Endothelial cell (in vitro differentiated cells): ENCODE data around the gene MEIS1. TPM values are rescaled to one million over a fixed set of nuclear protein-coding genes. Genes with fewer than 3 reads are reported as not detected.

ENCODE experiments used
- DNase-seq: peaks from one replicate; pipeline ENCODE4 v3.0.0; 2021; ENCODE audit warnings: low spot score
- H3K27ac Mint-ChIP-seq: one replicate; pipeline ENCODE4 v1.8.0; 2021; ENCODE audit warnings: mixed read lengths, inconsistent platforms; ENCODE audit not compliant: unreplicated experiment
- H3K27me3 Mint-ChIP-seq: one replicate; pipeline ENCODE4 v1.8.0; 2021; ENCODE audit warnings: mild to moderate bottlenecking, moderate library complexity, mixed read lengths, inconsistent platforms; ENCODE audit not compliant: unreplicated experiment
- H3K36me3 Mint-ChIP-seq: one replicate; pipeline ENCODE4 v1.8.0; 2021; ENCODE audit warnings: mild to moderate bottlenecking, low read depth, mixed read lengths, inconsistent platforms; ENCODE audit not compliant: unreplicated experiment
- H3K4me1 Mint-ChIP-seq: one replicate; pipeline ENCODE4 v1.8.0; 2021; ENCODE audit warnings: mild to moderate bottlenecking, mixed read lengths, inconsistent platforms; ENCODE audit not compliant: unreplicated experiment
- H3K4me3 Mint-ChIP-seq: one replicate; pipeline ENCODE4 v1.8.0; 2021; ENCODE audit warnings: mild to moderate bottlenecking, mixed read lengths, inconsistent platforms; ENCODE audit not compliant: unreplicated experiment
- H3K9me3 Mint-ChIP-seq: one replicate; pipeline ENCODE4 v1.8.0; 2021; ENCODE audit warnings: mixed read lengths, inconsistent platforms; ENCODE audit not compliant: unreplicated experiment
- total RNA-seq: library from RNA; stranded (reverse); fragmentation: NEBNext Ultra II Directional; extraction: Animal tissue kit (Norgen Biotek cat#: 25700); gene quantifications from one replicate; pipeline ENCODE4 v1.2.1, GENCODE V29; 2021; ENCODE audit not compliant: unreplicated experiment
- TF ChIP-seq, protein P1 (sequence below): fragments of 200-600 bp; sonication (generic); IDR thresholded peaks from one replicate; pipeline ENCODE4 v1.5.0; 2021; ENCODE audit warnings: antibody characterized with exemption; ENCODE audit not compliant: unreplicated experiment

The MEIS1 gene
- total RNA-seq, 1 donor from 2014 or later, result 13.3 TPM

DNA sequence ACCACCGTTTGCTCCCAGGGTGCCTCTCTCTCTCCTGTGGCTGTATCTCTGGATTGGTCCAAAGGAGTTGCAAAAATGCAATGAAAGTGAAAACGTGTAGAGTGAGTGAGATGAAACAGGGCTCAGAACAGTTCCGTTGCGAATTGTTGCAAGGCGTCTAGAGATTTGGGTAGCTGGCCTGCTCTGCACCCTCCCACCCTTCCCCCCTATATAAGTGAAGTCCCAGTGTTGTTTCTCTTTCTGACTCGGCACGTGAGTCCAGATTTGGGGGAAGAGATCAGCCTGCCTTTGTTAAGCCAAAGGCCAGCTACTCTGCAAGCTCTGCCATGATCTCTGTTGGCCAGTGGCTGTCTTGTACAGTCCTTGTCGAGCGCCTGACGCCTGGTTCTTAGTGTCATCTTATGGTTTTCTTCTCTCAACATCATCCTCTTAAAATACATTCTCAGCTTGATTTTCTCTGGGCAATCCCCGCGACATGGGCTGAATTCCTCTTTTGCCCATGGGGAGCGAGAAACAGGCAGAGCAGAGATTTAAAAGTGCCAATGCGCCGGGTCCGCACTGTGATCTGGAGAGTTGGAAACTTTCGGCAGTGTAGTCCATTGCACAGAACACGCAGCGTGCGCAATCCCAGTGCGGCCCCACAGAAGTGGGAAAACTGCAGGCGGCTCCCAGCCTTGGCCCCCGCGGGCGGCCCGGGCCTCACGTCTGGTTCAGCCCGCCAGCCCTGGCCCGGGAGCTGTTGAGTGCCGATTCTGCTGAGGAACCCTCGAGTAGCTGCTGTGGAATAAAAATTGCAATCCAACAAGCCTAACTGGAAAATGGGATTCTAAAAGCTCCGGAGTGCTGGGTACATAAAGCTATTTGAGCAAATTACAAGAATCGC is 9.3 kb downstream of the MEIS1 start:
- H3K4me1 Mint-ChIP-seq, result peaks cover 33% of the 10 kb centered on the region
- H3K27ac Mint-ChIP-seq, result peak overlapping the region; percentile 48
- peaks cover 30% of the 10 kb centered on the region for H3K27me3 Mint-ChIP-seq
- DNase-seq, result no peak
- H3K9me3 Mint-ChIP-seq, result no peaks in the 10 kb centered on the region
- TF ChIP-seq, protein P1, sequence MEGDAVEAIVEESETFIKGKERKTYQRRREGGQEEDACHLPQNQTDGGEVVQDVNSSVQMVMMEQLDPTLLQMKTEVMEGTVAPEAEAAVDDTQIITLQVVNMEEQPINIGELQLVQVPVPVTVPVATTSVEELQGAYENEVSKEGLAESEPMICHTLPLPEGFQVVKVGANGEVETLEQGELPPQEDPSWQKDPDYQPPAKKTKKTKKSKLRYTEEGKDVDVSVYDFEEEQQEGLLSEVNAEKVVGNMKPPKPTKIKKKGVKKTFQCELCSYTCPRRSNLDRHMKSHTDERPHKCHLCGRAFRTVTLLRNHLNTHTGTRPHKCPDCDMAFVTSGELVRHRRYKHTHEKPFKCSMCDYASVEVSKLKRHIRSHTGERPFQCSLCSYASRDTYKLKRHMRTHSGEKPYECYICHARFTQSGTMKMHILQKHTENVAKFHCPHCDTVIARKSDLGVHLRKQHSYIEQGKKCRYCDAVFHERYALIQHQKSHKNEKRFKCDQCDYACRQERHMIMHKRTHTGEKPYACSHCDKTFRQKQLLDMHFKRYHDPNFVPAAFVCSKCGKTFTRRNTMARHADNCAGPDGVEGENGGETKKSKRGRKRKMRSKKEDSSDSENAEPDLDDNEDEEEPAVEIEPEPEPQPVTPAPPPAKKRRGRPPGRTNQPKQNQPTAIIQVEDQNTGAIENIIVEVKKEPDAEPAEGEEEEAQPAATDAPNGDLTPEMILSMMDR, result no peak
- H3K4me3 Mint-ChIP-seq, result peak overlapping the region; percentile 70
- peaks cover 3% of the 10 kb centered on the region for H3K36me3 Mint-ChIP-seq

DNA sequence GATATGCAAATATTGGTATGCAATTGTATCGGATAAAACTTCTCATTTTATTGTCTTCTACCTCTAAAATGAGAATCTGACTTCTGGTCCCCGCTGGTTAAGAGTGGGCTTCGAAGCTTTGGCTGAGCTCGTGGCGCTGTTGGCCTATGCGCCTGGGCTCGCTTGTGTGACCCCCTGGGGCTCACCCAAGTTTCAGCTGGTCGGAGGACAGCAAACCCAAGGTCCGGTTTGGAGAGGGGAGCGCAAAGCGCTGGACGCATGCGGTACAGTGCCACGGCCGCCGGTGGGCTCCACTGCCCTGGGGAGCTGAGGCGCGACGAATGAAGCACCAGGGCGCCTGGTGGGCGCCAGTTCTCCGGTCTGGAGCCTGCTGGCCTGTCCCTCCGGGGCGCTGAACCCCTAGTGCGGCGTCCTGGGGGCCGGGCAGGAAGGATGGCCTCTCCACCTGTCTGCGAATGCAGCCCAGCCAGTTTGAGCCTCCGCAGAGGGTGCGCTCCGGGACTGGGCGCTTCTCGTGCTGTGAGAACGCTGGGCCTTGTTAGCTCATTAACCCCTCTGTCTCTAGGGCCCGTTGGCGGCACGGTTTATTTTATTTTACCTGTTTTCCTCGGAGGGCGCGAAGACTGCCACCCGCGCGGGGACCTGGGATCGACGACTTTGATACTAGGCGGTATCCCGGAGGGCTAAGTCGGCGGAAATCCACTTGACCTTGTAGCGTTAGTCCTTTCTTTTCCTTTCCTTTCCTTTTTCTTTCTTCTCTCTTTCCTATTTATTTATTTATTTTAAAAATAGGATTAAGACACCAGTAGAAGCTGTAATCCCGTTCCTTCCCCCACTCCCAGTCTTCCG is 10.4 kb downstream of the MEIS1 start:
- H3K27me3 Mint-ChIP-seq, result peaks cover 22% of the 10 kb centered on the region
- H3K27ac Mint-ChIP-seq, result no peak overlapping the region
- H3K4me3 Mint-ChIP-seq, result no peak overlapping the region
- peak; percentile 62 for DNase-seq
- H3K4me1 Mint-ChIP-seq, result peaks cover 22% of the 10 kb centered on the region
- peaks cover 3% of the 10 kb centered on the region for H3K36me3 Mint-ChIP-seq
- H3K9me3 Mint-ChIP-seq, result no peaks in the 10 kb centered on the region
- TF ChIP-seq, protein P1, result peak; percentile 14

DNA sequence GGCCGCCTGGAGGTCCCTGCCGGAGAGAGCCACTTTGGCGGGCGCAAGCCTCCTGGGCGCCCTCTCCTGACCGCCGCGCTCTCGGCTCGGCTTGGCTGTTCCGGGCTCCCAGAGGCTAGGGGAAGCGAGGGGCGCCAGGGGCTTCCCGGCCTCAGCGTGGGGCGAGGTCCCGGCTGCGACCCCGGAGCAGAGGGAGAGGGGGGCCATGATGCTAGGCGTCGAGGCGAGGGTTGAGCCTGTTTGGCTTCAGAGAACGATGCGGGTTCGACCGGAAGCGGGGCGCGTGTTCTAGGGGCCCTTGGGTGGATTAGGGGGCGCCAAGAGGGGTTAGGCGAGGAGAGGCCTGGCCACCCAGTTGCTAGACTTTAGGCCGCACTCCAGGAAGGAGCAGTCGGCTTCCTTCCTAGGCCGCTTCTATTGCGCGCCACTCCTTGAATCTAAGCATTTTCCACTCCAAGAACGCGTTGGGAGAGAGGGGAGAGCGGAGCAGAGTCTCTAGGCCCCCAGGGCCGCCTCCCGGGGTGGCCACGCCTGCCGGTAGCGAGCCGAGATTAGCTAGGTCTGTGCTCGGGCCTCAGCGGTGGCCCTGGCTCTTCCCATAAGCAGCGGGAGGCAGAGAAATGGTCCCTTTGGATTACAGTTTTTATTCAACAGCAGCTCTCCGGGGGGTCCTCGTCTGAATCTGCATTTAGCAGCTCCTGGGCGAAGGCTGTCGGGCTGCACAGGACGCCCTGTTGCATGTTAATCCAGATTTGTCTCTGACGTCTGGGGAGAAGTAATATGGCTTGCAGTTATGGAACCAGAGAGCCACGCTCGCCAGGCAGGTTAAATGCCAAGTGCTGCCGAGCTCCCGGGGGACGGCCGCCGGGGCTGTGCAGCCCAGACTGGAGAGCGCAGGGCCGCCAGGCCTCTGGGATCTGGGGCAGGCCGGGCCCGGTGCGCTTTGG is 11.3 kb downstream of the MEIS1 start:
- H3K4me3 Mint-ChIP-seq, result peak overlapping the region; percentile 51
- H3K9me3 Mint-ChIP-seq, result no peaks in the 10 kb centered on the region
- H3K27ac Mint-ChIP-seq, result peak overlapping the region; percentile 18
- TF ChIP-seq, protein P1, result no peak
- H3K27me3 Mint-ChIP-seq, result peaks cover 17% of the 10 kb centered on the region
- peak; percentile 62 for DNase-seq
- H3K36me3 Mint-ChIP-seq, result peaks cover 3% of the 10 kb centered on the region
- peaks cover 18% of the 10 kb centered on the region for H3K4me1 Mint-ChIP-seq

DNA sequence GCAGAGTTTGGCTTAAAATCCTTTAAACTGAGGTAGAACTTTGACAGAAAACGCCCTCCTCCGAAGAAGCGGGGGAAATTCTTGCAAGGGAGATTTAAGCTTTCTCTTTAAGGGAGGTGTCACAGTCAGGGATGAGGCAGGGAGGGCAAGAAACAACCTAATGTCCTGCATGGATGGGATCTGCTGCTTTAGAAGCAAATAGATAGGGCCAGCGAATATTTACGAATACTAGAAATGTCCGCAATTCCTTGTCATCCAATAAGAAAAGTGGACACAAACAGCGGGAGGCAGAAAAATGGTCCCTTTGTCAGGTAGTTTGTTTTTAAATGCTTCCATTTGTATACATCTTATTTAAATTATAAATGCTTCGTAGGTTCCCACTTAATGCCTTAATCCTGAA is 12.0 kb downstream of the MEIS1 start:
- Mint-ChIP-seq H3K36me3 (peaks cover 3% of the 10 kb centered on the region), H3K4me1 (peaks cover 12% of the 10 kb centered on the region), H3K27me3 (peaks cover 12% of the 10 kb centered on the region), H3K27ac (no peak overlapping the region), H3K9me3 (no peaks in the 10 kb centered on the region), H3K4me3 (peak overlapping the region; percentile 26)
- TF ChIP-seq, protein P1, result no peak
- DNase-seq, result no peak
